NOMO-1 treated with dmso at 0.1 percent for 144 hours (cell line): ENCODE measurements around the gene RB1.
"Not testable (repeated sequence)": the region's sequence is repeated elsewhere in the genome, so short reads cannot be mapped to it uniquely, and the experiment has no call there.

ENCODE experiments used
- DNase-seq: peaks from one replicate; lab custom pipeline; 2025; ENCODE audit not compliant: unreplicated experiment; lab: John Stamatoyannopoulos, UW

RB1 gene

GRCh38 chr13:48346583-48346982, 43.0 kb downstream of the RB1 start:
- DNase-seq, result no peak

- DNase-seq, result no peak
These were observed 46.0 kb downstream of the RB1 start for GRCh38 chr13:48349525-48349924.

- no peak for DNase-seq
These were observed 50.0 kb downstream of the RB1 start for GRCh38 chr13:48353590-48353989.

- DNase-seq, result not testable (repeated sequence)
These were observed 52.0 kb downstream of the RB1 start for GRCh38 chr13:48355524-48355923.

- no peak for DNase-seq
These were observed 53.2 kb downstream of the RB1 start for GRCh38 chr13:48356750-48357149.

- no peak for DNase-seq
These were observed 66.4 kb downstream of the RB1 start for GRCh38 chr13:48369988-48370387.

GRCh38 chr13:48370815-48371214, 67.3 kb downstream of the RB1 start:
- no peak for DNase-seq

- no peak for DNase-seq
These were observed 74.3 kb downstream of the RB1 start for GRCh38 chr13:48377857-48378256.

GRCh38 chr13:48380581-48380980, 77.0 kb downstream of the RB1 start:
- no peak for DNase-seq

GRCh38 chr13:48383384-48383783, 79.8 kb downstream of the RB1 start:
- no peak for DNase-seq

GRCh38 chr13:48386816-48387215, 83.3 kb downstream of the RB1 start:
- DNase-seq, result no peak

- no peak for DNase-seq
These were observed 87.7 kb downstream of the RB1 start for GRCh38 chr13:48391257-48391656.

GRCh38 chr13:48393030-48393697, 89.6 kb downstream of the RB1 start:
- no peak for DNase-seq

- DNase-seq, result no peak
These were observed 90.1 kb downstream of the RB1 start for GRCh38 chr13:48393698-48394085.

GRCh38 chr13:48397744-48398143, 94.2 kb downstream of the RB1 start:
- DNase-seq, result no peak

GRCh38 chr13:48398450-48399095, 95.0 kb downstream of the RB1 start:
- no peak for DNase-seq

- no peak for DNase-seq
These were observed 96.6 kb downstream of the RB1 start for GRCh38 chr13:48400090-48400694.

GRCh38 chr13:48400850-48401291, 97.3 kb downstream of the RB1 start:
- DNase-seq, result no peak

GRCh38 chr13:48401480-48401879, 97.9 kb downstream of the RB1 start:
- DNase-seq, result peak; percentile 13

GRCh38 chr13:48402325-48402932, 98.9 kb downstream of the RB1 start:
- DNase-seq, result no peak

- no peak for DNase-seq
These were observed 99.6 kb downstream of the RB1 start for GRCh38 chr13:48403151-48403631.

GRCh38 chr13:48403913-48404312, 100.4 kb downstream of the RB1 start:
- DNase-seq, result no peak
